Endothelial cell (in vitro differentiated cells): Measurements from ENCODE around the gene HTD2. TPM values are rescaled to one million over a fixed set of nuclear protein-coding genes. Genes with fewer than 3 reads are reported as not detected.
"Not testable (repeated sequence)": the region's sequence is repeated elsewhere in the genome, so short reads cannot be mapped to it uniquely, and the experiment has no call there.

ENCODE experiments used
- DNase-seq: peaks from one replicate; pipeline ENCODE4 v3.0.0; 2021; ENCODE audit warnings: low spot score
- H3K27ac Mint-ChIP-seq: one replicate; pipeline ENCODE4 v1.8.0; 2021; ENCODE audit warnings: mixed read lengths, inconsistent platforms; ENCODE audit not compliant: unreplicated experiment
- H3K27me3 Mint-ChIP-seq: one replicate; pipeline ENCODE4 v1.8.0; 2021; ENCODE audit warnings: mild to moderate bottlenecking, moderate library complexity, mixed read lengths, inconsistent platforms; ENCODE audit not compliant: unreplicated experiment
- H3K36me3 Mint-ChIP-seq: one replicate; pipeline ENCODE4 v1.8.0; 2021; ENCODE audit warnings: mild to moderate bottlenecking, low read depth, mixed read lengths, inconsistent platforms; ENCODE audit not compliant: unreplicated experiment
- H3K4me1 Mint-ChIP-seq: one replicate; pipeline ENCODE4 v1.8.0; 2021; ENCODE audit warnings: mild to moderate bottlenecking, mixed read lengths, inconsistent platforms; ENCODE audit not compliant: unreplicated experiment
- H3K4me3 Mint-ChIP-seq: one replicate; pipeline ENCODE4 v1.8.0; 2021; ENCODE audit warnings: mild to moderate bottlenecking, mixed read lengths, inconsistent platforms; ENCODE audit not compliant: unreplicated experiment
- H3K9me3 Mint-ChIP-seq: one replicate; pipeline ENCODE4 v1.8.0; 2021; ENCODE audit warnings: mixed read lengths, inconsistent platforms; ENCODE audit not compliant: unreplicated experiment
- CTCF ChIP-seq: fragments of 200-600 bp; sonication (generic); IDR thresholded peaks from one replicate; pipeline ENCODE4 v1.5.0; 2021; ENCODE audit warnings: antibody characterized with exemption; ENCODE audit not compliant: unreplicated experiment
- total RNA-seq: library from RNA; stranded (reverse); fragmentation: NEBNext Ultra II Directional; extraction: Animal tissue kit (Norgen Biotek cat#: 25700); gene quantifications from one replicate; pipeline ENCODE4 v1.2.1, GENCODE V29; 2021; ENCODE audit not compliant: unreplicated experiment

Gene HTD2
- total RNA-seq, 1 donor from 2014 or later = 8.4 TPM

- TF ChIP-seq CTCF = no peak
- Mint-ChIP-seq H3K4me3 (peak overlapping the region; percentile 99), H3K27ac (no peak overlapping the region), H3K9me3 (no peaks in the 10 kb centered on the region), H3K27me3 (peaks cover 5% of the 10 kb centered on the region), H3K36me3 (peaks cover 2% of the 10 kb centered on the region), H3K4me1 (peaks cover 14% of the 10 kb centered on the region)
- DNase-seq = no peak
Observed at GRCh38 chr3:58334013-58334321, 27.6 kb downstream of the HTD2 start.

GRCh38 chr3:58334506-58334884, 28.2 kb downstream of the HTD2 start:
- H3K4me1 Mint-ChIP-seq = peaks cover 14% of the 10 kb centered on the region
- no peak for TF ChIP-seq CTCF
- peaks cover 3% of the 10 kb centered on the region for H3K36me3 Mint-ChIP-seq
- no peak for DNase-seq
- H3K27me3 Mint-ChIP-seq = peaks cover 4% of the 10 kb centered on the region
- peak overlapping the region; percentile 3 for H3K4me3 Mint-ChIP-seq
- no peaks in the 10 kb centered on the region for H3K9me3 Mint-ChIP-seq
- H3K27ac Mint-ChIP-seq = no peak overlapping the region

- Mint-ChIP-seq H3K36me3 (peaks cover 3% of the 10 kb centered on the region), H3K4me1 (peaks cover 14% of the 10 kb centered on the region), H3K27ac (no peak overlapping the region), H3K9me3 (no peaks in the 10 kb centered on the region), H3K27me3 (peaks cover 4% of the 10 kb centered on the region), H3K4me3 (no peak overlapping the region)
- no peak for TF ChIP-seq CTCF
- no peak for DNase-seq
Observed at GRCh38 chr3:58335652-58335947, 29.3 kb downstream of the HTD2 start.

GRCh38 chr3:58336135-58336882, 30.0 kb downstream of the HTD2 start:
- Mint-ChIP-seq H3K4me1 (peaks cover 14% of the 10 kb centered on the region), H3K36me3 (peaks cover 3% of the 10 kb centered on the region), H3K9me3 (no peaks in the 10 kb centered on the region), H3K4me3 (no peak overlapping the region), H3K27ac (no peak overlapping the region), H3K27me3 (peaks cover 4% of the 10 kb centered on the region)
- no peak for TF ChIP-seq CTCF
- DNase-seq = no peak

GRCh38 chr3:58337190-58337589, 30.9 kb downstream of the HTD2 start:
- Mint-ChIP-seq H3K36me3 (peaks cover 3% of the 10 kb centered on the region), H3K27me3 (peaks cover 3% of the 10 kb centered on the region), H3K27ac (no peak overlapping the region), H3K4me1 (peaks cover 14% of the 10 kb centered on the region), H3K4me3 (no peak overlapping the region), H3K9me3 (no peaks in the 10 kb centered on the region)
- no peak for DNase-seq
- TF ChIP-seq CTCF = no peak

- DNase-seq, H3K4me1 Mint-ChIP-seq, H3K36me3 Mint-ChIP-seq, H3K27ac Mint-ChIP-seq, H3K9me3 Mint-ChIP-seq, H3K27me3 Mint-ChIP-seq, H3K4me3 Mint-ChIP-seq: not testable (repeated sequence)
Observed at GRCh38 chr3:58339146-58339545, 32.8 kb downstream of the HTD2 start.
